HG03354 (cell line): Measurements from ENCODE around the gene AHSP.
"Not testable (repeated sequence)": the region's sequence is repeated elsewhere in the genome, so short reads cannot be mapped to it uniquely, and the experiment has no call there.

Source experiments
- ATAC-seq: cut with Tn5 transposase; IDR thresholded peaks from one replicate; pipeline ENCODE4 v1.9.1; 2021; ENCODE audit warnings: mild to moderate bottlenecking; ENCODE audit not compliant: unreplicated experiment, poor library complexity, severe bottlenecking

Gene AHSP

DNA sequence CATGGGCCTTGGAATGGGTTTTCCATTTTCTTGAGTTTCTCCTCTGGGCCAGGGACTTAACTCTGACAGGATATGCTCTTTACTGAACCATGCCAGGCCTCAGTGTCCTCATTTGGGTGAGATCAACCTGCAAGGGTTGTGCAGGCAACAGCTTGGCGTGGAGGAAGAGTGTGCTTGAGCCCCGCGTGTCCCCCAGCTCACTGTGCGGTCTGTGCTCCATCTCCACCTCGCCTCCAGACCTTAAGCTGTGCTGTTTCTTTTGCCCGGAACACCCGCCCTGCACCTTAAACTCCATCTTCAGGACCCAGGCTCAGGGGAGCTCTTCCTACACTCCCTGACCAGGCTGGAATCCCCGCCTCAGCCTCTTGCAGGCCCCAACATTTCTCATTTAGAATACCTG, 29.2 kb upstream of the AHSP start:
- ATAC-seq = no peak

DNA sequence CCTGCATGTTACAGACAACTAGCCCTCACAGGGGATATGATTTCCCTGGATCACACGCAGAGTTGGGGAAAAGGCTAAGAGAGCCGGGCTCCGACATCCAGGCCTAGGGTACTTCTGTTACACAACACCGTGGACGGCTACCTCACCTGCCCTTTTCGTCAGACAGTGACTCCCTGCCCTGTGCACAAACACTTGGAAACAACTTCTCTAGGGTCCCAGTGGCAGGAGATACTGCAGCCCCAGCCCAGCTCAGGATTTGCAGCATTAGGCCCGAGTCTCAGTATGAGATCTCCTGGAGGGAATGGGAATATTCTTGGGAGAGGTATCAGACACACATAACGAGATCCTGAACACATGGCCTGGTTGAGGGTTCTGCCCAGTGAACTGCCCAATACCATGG, 27.8 kb upstream of the AHSP start:
- no peak for ATAC-seq

DNA sequence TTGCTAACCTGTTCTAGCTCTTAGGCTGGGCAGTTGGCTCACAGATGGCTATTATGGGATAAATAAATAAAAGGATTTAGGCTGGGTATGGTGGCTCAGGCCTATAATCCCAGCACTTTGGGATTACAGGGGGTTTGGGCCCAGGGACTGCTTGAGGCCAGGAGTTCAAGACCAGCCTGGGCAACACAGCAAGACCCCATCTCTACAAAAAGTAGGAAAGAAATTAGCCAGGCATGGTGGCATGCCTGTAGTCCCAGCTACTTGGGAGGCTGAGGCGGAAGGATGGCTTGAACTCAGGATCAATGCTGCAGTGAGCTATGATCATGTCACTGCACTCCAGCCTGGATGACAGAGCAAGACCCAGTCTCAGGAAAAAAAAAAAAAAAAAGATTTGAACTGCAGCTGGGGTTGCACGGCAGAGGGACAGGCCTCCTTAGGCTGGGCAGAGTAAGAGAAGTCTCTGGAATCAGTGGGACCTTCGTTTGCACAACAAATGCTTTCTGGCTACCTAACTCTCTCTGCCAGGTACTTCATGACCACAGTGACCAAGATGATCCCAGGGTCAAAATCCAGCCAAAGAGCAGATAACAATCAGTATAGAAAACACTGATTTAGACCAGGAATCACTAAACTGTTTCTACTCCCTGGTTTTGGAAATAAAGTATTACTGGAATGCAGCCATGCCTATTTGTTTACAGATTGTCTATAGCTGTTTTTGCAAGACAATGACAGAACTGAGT, 26.3 kb upstream of the AHSP start:
- ATAC-seq = no peak

DNA sequence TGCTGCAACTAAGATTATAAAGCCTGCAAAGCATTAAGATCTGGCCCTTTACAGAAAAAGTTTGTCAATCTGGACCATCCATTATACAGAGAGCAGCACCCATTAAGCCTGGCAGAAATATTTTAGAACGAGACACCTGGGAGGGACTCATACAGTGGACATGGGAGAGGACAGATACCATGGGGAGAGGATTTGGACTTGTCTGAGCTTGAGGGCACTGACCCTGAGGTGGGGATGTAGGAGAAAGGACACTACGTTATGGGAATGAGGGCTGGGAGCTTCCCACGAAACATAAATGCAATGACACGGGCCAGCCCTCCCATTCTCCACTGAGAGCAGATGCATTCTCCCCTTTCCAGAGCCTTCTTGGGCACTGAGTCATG, 25.7 kb upstream of the AHSP start:
- ATAC-seq = no peak

DNA sequence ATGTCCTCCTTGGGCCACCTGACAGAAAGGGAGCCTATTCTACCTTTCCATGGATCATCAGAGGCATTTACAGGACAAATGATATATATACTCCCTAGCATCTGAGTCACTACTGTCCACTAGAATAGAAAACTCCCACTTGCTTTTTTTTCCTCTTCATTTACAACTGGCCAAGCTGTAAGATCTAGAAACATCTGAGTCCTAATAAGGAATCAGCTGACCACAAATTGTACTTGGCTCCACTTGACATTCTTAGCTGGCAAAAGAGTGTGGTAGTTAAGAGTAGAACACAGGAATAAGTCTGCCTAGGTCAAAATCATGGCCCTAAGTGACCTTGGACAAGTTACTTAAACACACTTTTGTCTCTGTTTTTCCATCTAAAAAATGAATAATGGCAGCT, 24.7 kb upstream of the AHSP start:
- no peak for ATAC-seq

DNA sequence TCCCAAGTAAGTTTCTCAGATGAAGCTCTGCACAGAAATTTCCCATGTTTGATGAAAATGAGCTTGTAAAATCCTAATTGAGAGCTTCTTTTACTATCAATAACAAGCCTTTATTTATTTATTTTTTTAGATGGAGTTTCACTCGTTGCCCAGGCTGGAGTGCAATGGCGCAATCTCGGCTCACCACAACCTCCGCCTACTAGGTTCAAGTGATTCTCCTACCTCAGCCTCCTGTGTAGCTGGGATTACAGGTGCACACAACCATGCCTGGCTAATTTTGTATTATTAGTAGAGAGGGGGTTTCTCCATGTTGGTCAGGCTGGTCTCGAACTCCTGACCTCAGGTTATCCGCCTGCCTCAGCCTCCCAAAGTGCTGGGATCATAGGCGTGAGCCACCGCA, 24.1 kb upstream of the AHSP start:
- not testable (repeated sequence) for ATAC-seq

DNA sequence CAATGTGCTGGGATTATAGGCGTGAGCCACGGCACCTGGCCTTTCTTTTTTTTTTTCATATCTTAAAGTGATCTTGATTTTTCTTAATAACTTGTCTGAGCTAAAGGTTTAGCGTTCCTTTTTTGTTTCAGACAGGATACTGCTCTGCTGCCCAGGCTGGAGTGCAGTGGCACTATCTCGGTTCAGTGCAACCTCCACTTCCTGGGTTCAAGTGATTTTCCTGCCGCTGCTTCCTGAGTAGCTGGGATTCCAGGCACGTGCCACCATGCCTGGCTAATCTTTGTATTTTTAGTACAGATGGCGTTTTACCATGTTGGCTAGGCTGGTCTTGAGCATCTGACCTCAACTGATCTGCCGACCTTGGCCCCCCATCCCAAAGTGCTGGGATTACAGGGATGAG, 23.5 kb upstream of the AHSP start:
- ATAC-seq = no peak

DNA sequence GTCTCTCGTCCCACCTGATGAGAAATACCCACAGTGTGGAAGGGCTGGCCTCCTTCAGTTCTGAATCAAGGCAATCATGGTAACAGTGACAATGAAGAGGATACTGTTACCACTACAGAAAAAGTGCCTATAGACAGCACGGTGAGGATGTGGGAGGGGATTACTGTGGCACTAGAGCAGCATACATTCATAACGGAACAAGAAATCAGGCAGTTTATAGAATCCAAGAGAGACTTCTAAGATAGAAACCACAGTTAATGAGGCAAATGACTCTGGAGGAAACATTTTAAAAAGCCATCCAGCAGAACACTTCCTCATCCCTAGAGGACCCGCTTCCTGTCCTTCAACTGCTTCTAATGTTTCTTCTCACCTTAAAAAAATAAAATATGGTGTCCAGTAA, 22.2 kb upstream of the AHSP start:
- peak; percentile 38 for ATAC-seq

DNA sequence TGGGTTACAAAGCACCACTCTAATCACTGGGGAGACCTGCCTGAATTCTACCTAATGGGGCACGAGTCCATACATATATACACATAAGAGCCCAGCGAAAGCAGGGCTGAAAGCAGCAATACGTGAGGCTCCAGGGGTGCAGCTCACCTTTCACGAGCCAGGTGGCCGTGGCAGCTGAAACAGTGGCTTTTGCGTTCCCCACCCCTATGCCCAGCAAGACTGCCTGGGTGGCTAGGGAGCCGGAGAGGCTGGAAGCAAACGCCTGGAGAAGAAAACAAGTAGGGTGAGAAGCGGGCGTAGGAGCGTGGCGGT, 20.1 kb upstream of the AHSP start:
- ATAC-seq = peak; percentile 19

DNA sequence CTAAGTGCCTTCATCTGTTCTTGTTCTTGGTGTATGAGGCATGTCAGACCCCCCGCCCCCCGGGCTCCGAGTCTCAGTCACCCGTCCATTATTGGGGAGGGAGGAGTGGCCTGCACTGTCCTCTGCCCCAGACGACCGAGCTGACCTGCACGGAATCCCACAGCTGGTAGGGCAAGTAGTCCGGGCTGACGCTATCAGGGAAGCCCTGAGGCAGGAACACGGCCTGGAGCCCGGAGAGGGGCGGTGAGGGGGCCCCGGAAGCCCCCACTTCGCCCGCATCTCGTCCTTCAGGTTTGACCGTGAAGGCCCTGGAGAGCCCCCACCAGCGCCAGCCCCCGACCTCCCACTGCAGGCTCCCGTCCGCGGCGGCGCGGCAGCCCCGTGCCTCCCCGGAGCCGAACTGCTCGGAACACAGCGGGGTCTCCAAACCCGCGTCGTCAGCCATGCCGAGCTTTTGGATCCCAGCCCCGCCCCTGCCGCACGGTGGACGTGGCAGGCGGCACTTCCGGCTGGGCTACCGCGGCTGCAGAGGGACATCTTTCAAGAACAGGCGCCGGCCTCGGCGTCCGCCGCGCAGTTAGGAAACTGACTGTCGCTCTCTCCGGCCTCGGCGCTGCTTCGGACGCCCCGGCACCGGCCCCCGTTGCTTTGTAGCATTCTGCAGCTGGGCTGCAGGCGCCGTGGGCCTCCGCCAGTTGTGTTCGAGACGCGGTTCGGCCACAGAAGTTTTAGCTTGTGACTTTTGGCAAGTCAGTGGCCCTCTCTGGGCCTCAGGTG, 19.6 kb upstream of the AHSP start, which contains the start of gene RUSF1:
Gene RUSF1, minus strand, starts transcription at position 463 of the 777 bp plus-strand sequence. Its CDS starts 18 bp downstream, at position 445.
- ATAC-seq = peak; percentile 93

DNA sequence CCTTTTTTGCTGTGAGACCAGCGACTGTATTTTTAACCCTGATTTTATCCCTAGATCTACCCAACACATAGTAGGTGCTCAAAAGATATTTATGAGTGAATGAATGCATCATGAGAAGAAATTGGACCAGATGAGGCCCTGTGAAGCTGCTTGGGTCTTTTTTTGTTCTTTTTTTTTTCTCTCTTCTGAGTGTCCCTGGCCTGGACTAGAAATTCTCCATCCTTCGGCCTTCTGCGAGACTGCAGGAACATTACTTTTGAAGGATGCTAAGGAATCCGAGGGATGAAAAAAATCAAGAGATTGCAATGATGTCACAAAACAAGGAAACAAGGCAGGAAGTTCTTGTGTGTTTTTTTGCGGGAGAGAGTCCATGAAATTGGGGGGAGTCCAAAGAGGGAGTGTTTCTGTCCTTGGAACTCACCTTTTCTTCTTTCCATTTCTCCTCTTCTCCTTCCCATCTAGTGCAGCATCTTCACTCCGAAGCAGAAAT, 18.9 kb upstream of the AHSP start:
- no peak for ATAC-seq

DNA sequence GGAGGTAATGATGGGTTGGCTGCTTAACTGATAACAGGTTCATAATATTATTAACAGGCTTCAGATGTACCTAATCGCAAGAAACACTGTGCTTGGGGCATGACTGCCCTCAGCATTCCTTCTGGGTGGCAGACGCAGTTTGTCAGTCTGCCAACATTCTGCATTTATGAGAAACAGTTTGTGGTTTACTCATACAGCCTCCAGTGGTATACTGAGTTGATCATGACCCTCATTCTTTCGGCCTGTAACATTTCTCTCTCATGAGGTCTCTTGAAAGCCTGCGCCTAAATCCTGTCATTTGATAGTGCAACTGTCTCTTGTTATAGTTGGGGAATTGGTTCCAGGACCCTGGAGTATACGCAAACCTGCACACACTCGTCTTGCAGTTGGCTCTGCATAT, 14.6 kb upstream of the AHSP start:
- ATAC-seq = no peak

DNA sequence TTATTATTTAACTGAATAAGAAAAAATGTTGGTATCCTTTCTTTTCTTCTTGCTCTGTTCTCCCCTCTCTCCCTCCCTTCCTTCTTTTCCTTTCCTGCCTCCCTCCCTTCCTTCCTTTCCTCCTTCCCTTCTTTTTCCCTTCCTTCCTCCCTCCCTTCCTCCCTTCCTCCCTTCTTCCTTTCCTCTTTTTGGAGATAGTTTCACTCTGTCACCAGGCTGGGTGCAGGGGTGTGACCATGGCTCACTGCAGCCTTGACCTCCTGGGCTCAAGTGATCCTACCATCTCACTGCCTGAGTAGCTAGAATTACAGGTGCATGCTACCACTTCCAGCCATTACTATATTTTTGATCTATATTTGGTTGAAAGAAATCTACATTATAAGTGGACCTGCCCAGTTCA, 13.8 kb upstream of the AHSP start:
- ATAC-seq = no peak

DNA sequence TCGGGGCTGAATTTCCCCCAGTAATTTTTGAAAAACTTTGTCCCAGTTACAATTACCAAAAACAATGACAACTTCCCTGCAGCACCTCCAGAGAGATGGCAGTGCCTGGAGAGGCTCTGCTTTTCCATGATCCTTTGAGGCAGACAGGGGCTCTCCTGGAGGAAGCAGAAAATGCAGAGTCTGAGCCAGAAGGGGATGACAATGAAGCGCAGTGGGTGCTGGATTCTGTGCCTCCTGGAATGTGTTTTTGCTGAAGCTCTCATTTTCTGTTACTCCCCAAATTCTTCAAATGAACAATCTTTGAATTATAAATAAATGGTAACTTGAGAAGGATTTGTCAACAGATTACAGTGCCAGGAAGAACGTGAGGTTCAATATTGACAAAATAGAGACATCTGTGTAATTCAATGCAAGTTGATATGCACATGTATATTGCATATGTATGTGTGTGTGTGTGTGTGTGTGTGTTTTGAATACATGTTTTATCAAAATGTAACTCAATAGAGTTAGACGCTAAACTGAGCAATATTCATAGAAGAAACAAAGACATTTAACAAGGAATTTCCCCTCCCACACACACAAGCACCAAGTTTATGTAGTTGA, 9.8 kb upstream of the AHSP start:
- ATAC-seq = no peak

DNA sequence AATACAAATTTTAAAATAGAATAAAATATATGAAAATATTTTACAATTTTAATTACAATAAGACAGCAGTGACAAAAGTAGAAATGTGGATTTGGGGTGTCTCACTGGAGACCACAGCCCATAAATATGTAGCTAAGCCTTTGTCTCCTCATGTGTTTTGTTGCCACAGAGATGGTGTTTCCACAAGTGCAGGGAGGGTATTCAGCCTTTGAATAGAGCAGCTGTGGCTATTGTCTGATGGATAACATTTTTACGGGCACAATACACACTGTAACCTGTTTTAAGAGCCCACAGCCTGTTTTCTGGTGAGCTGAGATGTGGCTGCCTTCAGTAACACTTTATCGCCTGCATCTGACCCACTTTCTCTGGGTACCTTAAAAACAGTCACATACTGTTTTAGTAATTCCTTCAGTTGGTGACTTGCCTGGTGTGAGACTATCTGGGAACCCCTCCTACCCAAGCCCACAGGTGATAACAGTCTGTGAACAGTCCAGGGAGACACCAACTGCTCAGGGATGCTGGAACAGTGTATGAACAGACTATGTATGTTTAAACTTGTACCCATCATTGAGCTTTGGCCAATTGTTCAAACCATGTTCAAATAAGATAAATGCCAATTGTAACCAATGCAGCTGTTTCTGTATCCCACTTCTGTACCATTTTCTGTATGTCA, 7.8 kb upstream of the AHSP start:
- no peak for ATAC-seq

DNA sequence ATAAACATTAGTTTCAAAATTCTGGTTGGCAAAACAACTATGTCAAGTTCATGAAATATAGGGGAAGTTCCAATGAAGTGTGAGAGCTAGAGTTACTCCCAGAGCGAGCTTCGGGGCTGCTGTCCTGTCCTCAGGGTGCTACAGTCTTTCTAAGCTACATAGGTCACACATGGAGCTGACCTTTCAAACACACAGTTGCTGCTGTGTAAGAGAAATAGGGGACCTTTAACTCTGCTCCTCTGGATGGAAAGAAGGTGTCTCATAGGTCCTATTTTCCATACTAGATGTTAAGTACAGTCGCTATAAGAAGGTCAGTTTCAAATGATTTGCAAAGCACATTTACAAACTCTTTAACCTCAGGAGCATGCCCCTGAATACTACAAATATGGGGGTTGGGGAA, 6.3 kb upstream of the AHSP start:
- no peak for ATAC-seq

DNA sequence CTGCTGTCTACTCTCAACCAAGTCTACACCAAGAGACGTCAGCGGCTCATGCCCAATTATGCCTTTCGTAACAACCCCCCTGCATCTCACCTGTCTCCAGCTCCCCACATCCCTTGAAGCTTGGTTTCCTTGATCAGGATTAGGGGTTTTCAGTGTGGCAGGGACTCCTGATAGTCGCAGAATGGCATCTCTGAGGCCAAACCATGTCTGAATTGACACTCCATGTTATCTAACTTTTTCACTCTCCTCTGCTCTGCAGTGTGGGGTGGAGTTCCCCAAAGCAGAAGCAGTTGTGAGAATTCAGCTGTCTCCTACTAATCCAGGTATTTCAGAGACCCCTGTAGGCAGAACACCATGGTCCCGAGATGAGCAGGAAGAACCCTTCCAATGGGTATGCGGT, 5.6 kb upstream of the AHSP start:
- no peak for ATAC-seq

DNA sequence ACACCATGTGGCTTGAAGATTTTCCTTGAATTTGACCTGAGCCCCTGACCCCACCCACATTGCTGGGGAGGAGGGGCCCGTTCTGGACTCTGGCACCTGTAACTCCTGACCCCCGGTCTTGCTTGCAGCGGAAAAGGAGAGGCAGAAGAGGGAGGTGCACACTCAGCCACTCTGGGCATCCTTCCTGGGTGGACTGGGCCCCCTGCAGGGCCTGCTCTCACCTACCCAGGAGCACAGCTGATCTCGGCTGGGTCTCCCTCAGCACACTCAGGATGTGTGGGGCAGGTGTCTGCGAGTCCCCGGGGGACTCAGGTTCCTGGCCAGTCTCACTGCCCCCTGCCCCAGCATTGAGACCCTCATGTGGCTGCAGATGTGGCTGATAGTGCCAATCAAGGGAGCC, 3.9 kb upstream of the AHSP start:
- ATAC-seq = not testable (repeated sequence)

DNA sequence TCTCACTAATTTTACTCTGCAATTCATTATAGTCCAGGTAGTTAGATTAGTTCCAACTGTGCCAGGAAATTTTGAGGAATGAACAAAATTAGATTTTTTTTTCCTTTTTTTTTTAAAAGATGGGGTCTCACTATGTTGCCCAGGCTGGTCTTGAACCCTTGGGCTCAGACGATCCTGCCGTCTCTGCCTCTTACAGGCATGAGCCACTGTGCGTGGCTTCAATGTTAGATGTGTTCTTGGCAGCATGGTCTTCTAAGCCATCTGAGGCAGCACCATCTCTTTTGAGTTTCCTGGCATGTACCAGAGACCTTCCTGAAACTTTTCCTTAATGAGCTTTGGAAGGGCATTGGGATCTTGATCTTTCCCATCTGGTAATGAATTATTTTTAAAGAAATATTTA, 2.6 kb upstream of the AHSP start:
- no peak for ATAC-seq

DNA sequence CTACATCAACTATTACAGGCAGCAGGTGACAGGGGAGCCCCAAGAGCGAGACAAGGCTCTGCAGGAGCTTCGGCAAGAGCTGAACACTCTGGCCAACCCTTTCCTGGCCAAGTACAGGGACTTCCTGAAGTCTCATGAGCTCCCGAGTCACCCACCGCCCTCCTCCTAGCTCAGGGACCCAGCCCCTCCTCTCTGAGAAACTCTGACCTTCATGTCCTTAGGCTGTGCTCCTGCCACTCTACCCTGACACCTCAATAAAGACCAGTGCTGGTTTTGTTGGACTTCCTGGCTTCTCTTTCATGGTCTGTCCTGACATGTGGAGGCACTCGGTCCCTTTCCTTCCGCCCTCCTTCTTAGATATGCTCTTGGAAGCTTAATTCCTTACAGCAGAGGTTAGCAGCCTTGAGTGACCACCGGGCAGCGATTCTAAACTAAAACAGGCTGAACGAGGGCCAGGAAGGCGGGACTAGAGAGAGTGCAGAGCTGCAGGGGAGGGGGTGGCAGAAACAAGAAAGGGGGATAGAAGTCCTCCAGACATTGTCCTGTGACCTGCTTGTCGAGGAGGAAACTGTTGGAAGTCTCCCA, 915 bp downstream of the AHSP start:
- no peak for ATAC-seq
